PC-3 (cell line): ENCODE results near the gene SDHC. TPM values are rescaled to one million over a fixed set of nuclear protein-coding genes. Genes with fewer than 3 reads are reported as not detected.
"Not testable (repeated sequence)": the region's sequence is repeated elsewhere in the genome, so short reads cannot be mapped to it uniquely, and the experiment has no call there.

Experiments
- ATAC-seq: fragments of 200-7000 bp; cut with Tn5 transposase; 2 replicates; pipeline ENCODE4 v1.9.1; 2020; ENCODE audit warnings: mild to moderate bottlenecking, moderate library complexity
- BruUV-seq: library from RNA; stranded (reverse); fragments of 400-500 nt; replicated peaks from 2 replicates; lab custom pipeline; 2021; lab: Mats Ljungman, UMichigan
- CTCF ChIA-PET: fragments of 300-600 bp; sonication (Branson Sonifier 250); formaldehyde crosslinking; loops from one replicate; lab custom pipeline; 2022; ENCODE audit warnings: antibody characterized with exemption; lab: Charles Lee
- POLR2A ChIA-PET: fragments of 300-600 bp; sonication (Branson Sonifier 250); formaldehyde crosslinking; loops from one replicate; lab custom pipeline; 2022; ENCODE audit warnings: antibody characterized with exemption; ENCODE audit not compliant: unreplicated experiment; lab: Charles Lee
- DNase-seq: peaks from one replicate; pipeline ENCODE4 v3.0.0-alpha.2; 2015
- H2AFZ ChIP-seq: fragments of 300-600 bp; sonication (generic); 2 replicates; pipeline ENCODE4 v1.6.0; 2016; ENCODE audit warnings: antibody characterized with exemption, low read length
- H3F3A ChIP-seq: fragments of 300-600 bp; sonication (generic); one replicate; pipeline ENCODE4 v1.6.0; 2017; ENCODE audit warnings: antibody characterized with exemption, low read length, control low read depth, mild to moderate bottlenecking; ENCODE audit not compliant: unreplicated experiment
- H3K27ac ChIP-seq: fragments of 300-600 bp; sonication (generic); 2 replicates; pipeline ENCODE4 v1.5.1; 2016; ENCODE audit warnings: mild to moderate bottlenecking, low read length
- H3K27me3 ChIP-seq: fragments of 300-600 bp; sonication (generic); 2 replicates; pipeline ENCODE4 v1.6.1; 2016; ENCODE audit warnings: low read length, mixed read lengths
- H3K36me3 ChIP-seq: fragments of 300-600 bp; sonication (generic); 2 replicates; pipeline ENCODE4 v1.6.1; 2016; ENCODE audit warnings: low read depth, mixed run types, low read length, mixed read lengths
- H3K4me1 ChIP-seq: fragments of 300-600 bp; sonication (generic); 2 replicates; pipeline ENCODE4 v1.5.1; 2016; ENCODE audit warnings: low read length; ENCODE audit not compliant: insufficient read depth
- H3K4me2 ChIP-seq: fragments of 300-600 bp; sonication (generic); 2 replicates; pipeline ENCODE4 v1.6.0; 2016; ENCODE audit warnings: low read length
- H3K4me3 ChIP-seq: fragments of 300-600 bp; sonication (generic); 2 replicates; pipeline ENCODE4 v1.5.1; 2016; ENCODE audit warnings: mild to moderate bottlenecking, low read length, mixed read lengths
- H3K79me2 ChIP-seq: fragments of 300-600 bp; sonication (generic); 2 replicates; pipeline ENCODE4 v1.6.1; 2017; ENCODE audit warnings: low read length, mixed read lengths
- H3K9ac ChIP-seq: fragments of 300-600 bp; sonication (generic); 2 replicates; pipeline ENCODE4 v1.6.0; 2016; ENCODE audit warnings: mild to moderate bottlenecking, low read length
- H3K9me2 ChIP-seq: fragments of 300-600 bp; sonication (generic); replicated peaks from 2 replicates; pipeline ENCODE4 v1.6.1; 2016; ENCODE audit warnings: mixed run types, low read length, mixed read lengths
- H3K9me3 ChIP-seq: fragments of 300-600 bp; sonication (generic); 2 replicates; pipeline ENCODE4 v1.6.1; 2016; ENCODE audit warnings: low read length, mixed read lengths
- H4K20me1 ChIP-seq: fragments of 300-600 bp; sonication (generic); 2 replicates; pipeline ENCODE4 v1.6.1; 2016; ENCODE audit warnings: low read length, mixed read lengths
- EZH2 ChIP-seq: fragments of 300-600 bp; sonication (generic); IDR thresholded peaks from one replicate; pipeline ENCODE4 v1.6.1; 2017; ENCODE audit warnings: antibody characterized with exemption, mild to moderate bottlenecking, low read length; ENCODE audit not compliant: unreplicated experiment
- EZH2phosphoT487 ChIP-seq: fragments of 300-600 bp; sonication (generic); IDR thresholded peaks from 2 replicates; pipeline ENCODE4 v1.6.1; 2018; ENCODE audit warnings: mild to moderate bottlenecking, antibody characterized with exemption, low read length, borderline replicate concordance
- intact Hi-C: fragments of 100-400 bp; cut with micrococcal nuclease; formaldehyde crosslinking; loops from 2 replicates; pipeline ENCODE4 v1.9.0; 2023
- total RNA-seq: library from RNA; depleted of rRNA; stranded (reverse); fragments of >200 nt; gene quantifications from 2 replicates; pipeline ENCODE4 v1.2.3, GENCODE V29; 2014
- TF ChIP-seq, protein P1 (sequence below): fragments of 300-600 bp; sonication (generic); conservative IDR thresholded peaks from 2 replicates; pipeline ENCODE4 v1.5.1; 2017; ENCODE audit warnings: antibody characterized with exemption, low read depth, mild to moderate bottlenecking, low read length

Gene SDHC
- total RNA-seq, 1 experiment from 2014 or later: 26.1 TPM

DNA sequence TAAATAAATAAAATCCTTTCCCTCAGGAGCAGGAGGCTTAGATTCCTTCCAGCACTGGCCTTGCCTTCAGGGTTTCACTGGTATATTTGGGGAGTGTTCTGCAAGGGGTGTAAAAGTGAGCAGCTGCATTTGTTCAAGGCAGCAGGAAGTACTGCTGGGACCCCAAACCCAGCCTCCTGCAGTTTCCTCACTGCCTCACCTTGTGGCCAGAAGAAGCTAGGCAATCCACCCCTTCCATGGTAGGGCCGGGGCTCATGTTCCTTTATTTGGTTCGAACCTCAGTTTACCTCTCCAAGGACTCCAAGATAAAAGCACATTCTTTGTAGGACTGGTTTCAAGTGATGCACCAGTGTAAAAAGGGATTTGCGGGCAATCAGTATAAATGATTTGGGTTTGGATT is 74.5 kb downstream of the SDHC start:
- TF ChIP-seq, protein P1, sequence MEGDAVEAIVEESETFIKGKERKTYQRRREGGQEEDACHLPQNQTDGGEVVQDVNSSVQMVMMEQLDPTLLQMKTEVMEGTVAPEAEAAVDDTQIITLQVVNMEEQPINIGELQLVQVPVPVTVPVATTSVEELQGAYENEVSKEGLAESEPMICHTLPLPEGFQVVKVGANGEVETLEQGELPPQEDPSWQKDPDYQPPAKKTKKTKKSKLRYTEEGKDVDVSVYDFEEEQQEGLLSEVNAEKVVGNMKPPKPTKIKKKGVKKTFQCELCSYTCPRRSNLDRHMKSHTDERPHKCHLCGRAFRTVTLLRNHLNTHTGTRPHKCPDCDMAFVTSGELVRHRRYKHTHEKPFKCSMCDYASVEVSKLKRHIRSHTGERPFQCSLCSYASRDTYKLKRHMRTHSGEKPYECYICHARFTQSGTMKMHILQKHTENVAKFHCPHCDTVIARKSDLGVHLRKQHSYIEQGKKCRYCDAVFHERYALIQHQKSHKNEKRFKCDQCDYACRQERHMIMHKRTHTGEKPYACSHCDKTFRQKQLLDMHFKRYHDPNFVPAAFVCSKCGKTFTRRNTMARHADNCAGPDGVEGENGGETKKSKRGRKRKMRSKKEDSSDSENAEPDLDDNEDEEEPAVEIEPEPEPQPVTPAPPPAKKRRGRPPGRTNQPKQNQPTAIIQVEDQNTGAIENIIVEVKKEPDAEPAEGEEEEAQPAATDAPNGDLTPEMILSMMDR: no peak
- TF ChIP-seq EZH2 (no peak), EZH2phosphoT487 (no peak)
- H3K79me2 ChIP-seq: no peaks in the 10 kb centered on the region
- no peak overlapping the region for H3K4me3 ChIP-seq
- ATAC-seq: no peak
- intact Hi-C loops: loop anchor here (10.0 kb wide), 2 partner anchors 46 to 356 kb away; partner anchors contain the start of gene DUSP12
- no peaks in the 10 kb centered on the region for H3K27me3 ChIP-seq
- H3K4me2 ChIP-seq: no peak overlapping the region
- no peak overlapping the region for H3K27ac ChIP-seq
- ChIA-PET POLR2A (no interaction called here), CTCF (no interaction called here)
- no peaks in the 10 kb centered on the region for H3K36me3 ChIP-seq
- BruUV-seq: no TSS peak
- no peaks in the 10 kb centered on the region for H3K9me3 ChIP-seq
- DNase-seq: no peak
- no peaks in the 10 kb centered on the region for H4K20me1 ChIP-seq
- no peaks in the 10 kb centered on the region for H3K9me2 ChIP-seq
- no peak overlapping the region for H2AFZ ChIP-seq
- H3K9ac ChIP-seq: no peak overlapping the region
- H3F3A ChIP-seq: no peaks in the 10 kb centered on the region
- H3K4me1 ChIP-seq: peaks cover 16% of the 10 kb centered on the region

DNA sequence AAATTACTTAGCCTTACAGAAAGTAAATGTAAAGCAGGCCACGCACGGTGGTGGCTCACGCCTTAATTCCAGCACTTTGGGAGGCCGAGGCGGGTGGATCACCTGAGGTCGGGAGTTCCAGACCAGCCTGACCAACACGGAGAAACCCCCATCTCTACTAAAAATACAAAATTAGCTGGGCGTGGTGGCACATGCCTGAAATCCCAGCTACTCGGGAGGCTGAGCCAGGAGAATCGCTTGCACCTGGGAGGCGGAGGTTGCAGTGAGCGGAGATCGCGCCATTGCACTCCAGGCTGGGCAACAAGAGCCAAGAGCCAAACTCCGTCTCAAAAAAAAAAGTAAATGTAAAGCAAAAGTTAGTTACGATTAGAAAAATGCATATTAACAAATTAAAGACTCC is 75.0 kb downstream of the SDHC start:
- peak overlapping the region; percentile 71 for H3K4me3 ChIP-seq
- POLR2A ChIA-PET, H3K9me3 ChIP-seq, H3K9me2 ChIP-seq, DNase-seq, H3K27me3 ChIP-seq, BruUV-seq, H3F3A ChIP-seq, ATAC-seq, H4K20me1 ChIP-seq, H3K79me2 ChIP-seq, H3K36me3 ChIP-seq: not testable (repeated sequence)
- H3K4me2 ChIP-seq: peak overlapping the region; percentile 82
- peak overlapping the region; percentile 75 for H2AFZ ChIP-seq
- intact Hi-C loops: loop anchor here (10.0 kb wide), 2 partner anchors 46 to 356 kb away; partner anchors contain the start of gene DUSP12
- CTCF ChIA-PET: interaction anchor here (0.6 kb wide), 1 partner anchor 310 kb away, joined by 3 read pairs; no protein-coding TSS in a partner anchor
- H3K27ac ChIP-seq: peak overlapping the region; percentile 64
- peak overlapping the region; percentile 72 for H3K9ac ChIP-seq
- peaks cover 13% of the 10 kb centered on the region for H3K4me1 ChIP-seq

DNA sequence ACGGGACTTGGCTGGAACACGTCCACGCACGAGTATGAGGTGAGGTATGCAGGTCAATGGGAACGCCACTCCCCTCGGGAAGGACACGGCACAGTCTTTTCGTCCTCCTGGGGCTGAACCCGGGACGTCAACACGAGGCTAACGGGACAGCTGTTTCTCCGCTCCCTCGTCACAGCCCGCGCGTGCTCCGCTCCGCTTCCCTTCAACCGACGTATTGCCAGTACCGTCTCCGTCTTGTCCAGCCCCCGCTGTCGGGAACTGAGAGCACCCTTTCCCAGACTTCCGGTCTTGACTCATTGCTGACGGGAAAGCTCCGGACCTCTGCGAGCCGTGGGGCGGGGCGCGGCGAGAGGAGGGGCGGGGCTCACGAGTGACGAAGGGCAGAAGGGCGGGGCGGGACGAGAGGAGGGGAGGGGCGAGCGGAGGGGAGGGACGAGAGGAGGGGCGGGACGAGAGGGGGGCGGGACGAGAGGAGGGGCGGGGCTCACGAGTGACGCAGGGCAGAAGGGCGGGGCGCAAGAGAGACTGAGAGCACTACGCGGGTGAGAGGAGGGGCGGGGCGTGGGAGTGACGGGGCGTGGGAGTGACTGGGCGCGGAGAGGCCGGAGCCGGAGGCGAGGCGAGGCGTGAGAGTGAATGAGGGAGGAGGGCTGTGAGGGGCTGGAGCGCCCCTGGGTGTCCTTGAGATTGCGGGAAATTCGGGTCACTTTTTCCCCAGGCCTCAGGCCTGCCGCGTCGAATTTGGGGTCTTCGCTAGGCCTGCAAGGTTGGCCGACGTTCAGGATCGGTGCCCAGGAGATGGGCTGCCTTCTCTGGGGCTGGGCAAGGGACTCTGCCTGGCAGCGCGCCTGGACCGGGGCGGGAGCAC is 75.7 kb downstream of the SDHC start:
- Histone ChIP-seq H4K20me1 (no peaks in the 10 kb centered on the region), H2AFZ (peak overlapping the region; percentile 79), H3K4me3 (peak overlapping the region; percentile 86), H3K9ac (peak overlapping the region; percentile 87), H3K4me2 (peak overlapping the region; percentile 95), H3K9me3 (no peaks in the 10 kb centered on the region), H3K4me1 (peaks cover 12% of the 10 kb centered on the region), H3K27ac (peak overlapping the region; percentile 70), H3K9me2 (no peaks in the 10 kb centered on the region), H3F3A (no peaks in the 10 kb centered on the region), H3K79me2 (no peaks in the 10 kb centered on the region), H3K27me3 (no peaks in the 10 kb centered on the region), H3K36me3 (no peaks in the 10 kb centered on the region)
- BruUV-seq: no TSS peak
- DNase-seq: peak; percentile 98
- peak; percentile 87 for ATAC-seq
- POLR2A ChIA-PET: interaction anchor here (0.5 to 1.0 kb wide), 5 partner anchors 8 to 343 kb away, joined by 3 to 10 read pairs (median 3); partner anchors contain the start of gene TOMM40L
- TF ChIP-seq EZH2phosphoT487: no peak
- no peak for TF ChIP-seq EZH2
- TF ChIP-seq, protein P1: no peak
- CTCF ChIA-PET: interaction anchor here (0.6 to 0.9 kb wide), 2 partner anchors 164 to 311 kb away, joined by 3 read pairs; partner anchors contain the start of gene TOMM40L
- intact Hi-C loops: loop anchor here (1.0 to 10.0 kb wide), 4 partner anchors 8 to 355 kb away; partner anchors contain the start of gene DUSP12
